IPS-20b (cell line): ENCODE data around the gene BCAS3.

Source experiments
- H3K27ac ChIP-seq: one replicate; pipeline ENCODE4 v1.5.1; 2013; ENCODE audit warnings: low read length
- H3K27me3 ChIP-seq: 2 replicates; pipeline ENCODE4 v1.6.1; 2013; ENCODE audit warnings: mild to moderate bottlenecking, low read length, inconsistent platforms; ENCODE audit not compliant: insufficient read depth
- H3K36me3 ChIP-seq: 2 replicates; pipeline ENCODE4 v1.6.1; 2013; ENCODE audit warnings: low read depth, mild to moderate bottlenecking, inconsistent platforms, low read length, moderate library complexity; ENCODE audit not compliant: insufficient read depth
- H3K4me1 ChIP-seq: 2 replicates; pipeline ENCODE4 v1.6.1; 2013; ENCODE audit warnings: mild to moderate bottlenecking, control low read depth, inconsistent platforms, low read length, moderate library complexity; ENCODE audit not compliant: insufficient read depth
- H3K4me3 ChIP-seq: 2 replicates; pipeline ENCODE4 v1.5.1; 2013; ENCODE audit warnings: mild to moderate bottlenecking, low read length, inconsistent platforms
- H3K9ac ChIP-seq: 2 replicates; pipeline ENCODE4 v1.6.1; 2013; ENCODE audit warnings: low read depth, mild to moderate bottlenecking, inconsistent platforms, low read length, moderate library complexity
- H3K9me3 ChIP-seq: 2 replicates; pipeline ENCODE4 v1.6.1; 2013; ENCODE audit warnings: mild to moderate bottlenecking, low read depth, low read length, inconsistent platforms; ENCODE audit not compliant: insufficient read depth

The BCAS3 gene

GRCh38 chr17:61225178-61225882 lies 547.7 kb downstream of the BCAS3 start:
- Histone ChIP-seq H3K9me3 (no peaks in the 10 kb centered on the region), H3K36me3 (no peaks in the 10 kb centered on the region), H3K4me3 (no peak overlapping the region), H3K27me3 (no peaks in the 10 kb centered on the region), H3K27ac (no peak overlapping the region), H3K4me1 (peaks cover 5% of the 10 kb centered on the region; the same call in 1 of the 2 replicates), H3K9ac (no peak overlapping the region)

GRCh38 chr17:61227866-61228265 lies 550.2 kb downstream of the BCAS3 start:
- Histone ChIP-seq H3K9me3 (no peaks in the 10 kb centered on the region), H3K27me3 (no peaks in the 10 kb centered on the region), H3K4me3 (no peak overlapping the region), H3K36me3 (no peaks in the 10 kb centered on the region), H3K27ac (no peak overlapping the region), H3K4me1 (peaks cover 5% of the 10 kb centered on the region; the same call in 1 of the 2 replicates), H3K9ac (no peak overlapping the region)

GRCh38 chr17:61230461-61230860 lies 552.8 kb downstream of the BCAS3 start:
- no peak overlapping the region for H3K4me3 ChIP-seq
- no peak overlapping the region for H3K27ac ChIP-seq

DNA sequence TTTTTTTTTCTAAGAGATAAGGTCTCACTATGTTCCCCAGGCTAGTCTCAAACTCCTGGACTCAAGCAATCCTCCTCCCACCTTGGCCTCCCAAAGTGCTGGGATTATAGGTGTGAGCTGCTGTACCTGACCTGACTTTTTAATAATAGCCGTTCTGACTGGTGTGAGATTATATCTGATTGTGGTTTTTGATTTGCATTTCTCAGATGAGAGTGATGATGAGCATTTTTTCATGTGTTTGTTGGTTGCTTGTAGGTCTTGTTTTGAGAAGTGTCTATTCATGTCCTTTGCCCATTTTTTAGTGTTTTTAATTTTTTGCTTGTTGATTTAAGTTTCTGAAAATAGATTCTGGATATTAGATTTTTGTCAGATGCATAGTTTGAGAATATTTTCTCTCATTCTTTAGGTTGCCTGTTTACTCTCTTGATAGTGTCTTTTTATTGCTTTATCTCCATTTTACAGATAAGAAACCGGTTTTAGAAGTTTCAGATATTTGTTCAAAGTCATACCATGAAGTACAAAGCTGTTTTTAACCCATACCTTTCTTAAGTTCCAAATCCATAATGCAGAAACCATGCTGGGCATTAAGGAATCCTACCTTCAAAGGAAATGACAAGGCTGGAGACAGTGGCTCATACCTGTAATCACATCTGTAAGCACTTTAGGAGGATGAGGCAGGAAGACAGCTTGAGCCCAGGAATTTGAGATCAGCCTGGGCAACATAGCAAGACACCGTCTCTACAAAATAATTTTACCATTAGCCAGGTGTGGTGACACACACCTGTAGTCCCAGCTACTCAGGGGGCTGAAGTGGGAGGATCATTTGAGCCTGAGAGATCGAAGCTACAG lies 553.5 kb downstream of the BCAS3 start:
- Histone ChIP-seq H3K9ac (no peak overlapping the region), H3K27ac (no peak overlapping the region), H3K36me3 (no peaks in the 10 kb centered on the region), H3K9me3 (no peaks in the 10 kb centered on the region), H3K27me3 (no peaks in the 10 kb centered on the region), H3K4me1 (peaks cover 21% of the 10 kb centered on the region; the same call in 1 of the 2 replicates), H3K4me3 (no peak overlapping the region)

More at GRCh38 chr17:61230461-61230860, 552.8 kb downstream of the BCAS3 start:
- Histone ChIP-seq H3K4me1 (peaks cover 19% of the 10 kb centered on the region; the same call in 1 of the 2 replicates), H3K36me3 (no peaks in the 10 kb centered on the region), H3K9me3 (no peaks in the 10 kb centered on the region), H3K27me3 (no peaks in the 10 kb centered on the region), H3K9ac (no peak overlapping the region)

DNA sequence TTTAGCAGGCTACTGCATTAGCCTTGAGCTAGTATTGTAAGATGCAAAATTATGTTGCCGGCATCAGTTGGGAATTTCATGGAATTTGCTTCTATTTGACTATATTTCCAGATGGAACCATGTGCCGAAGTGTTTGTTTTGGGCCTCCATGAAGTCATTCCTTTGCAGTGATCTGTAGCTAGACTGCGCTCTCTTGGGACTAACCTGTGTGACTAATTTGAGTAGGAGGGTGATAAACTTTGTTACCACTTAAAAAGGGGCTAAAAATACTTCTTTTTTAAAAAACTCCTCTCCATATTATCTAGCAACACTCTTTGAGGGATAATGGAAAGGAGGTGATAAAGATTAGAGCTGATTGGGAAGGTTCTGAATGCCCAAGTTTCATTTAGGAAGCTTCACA lies 555.2 kb downstream of the BCAS3 start:
- Histone ChIP-seq H3K27ac (no peak overlapping the region), H3K4me3 (no peak overlapping the region), H3K9me3 (peaks cover 4% of the 10 kb centered on the region; the same call in 1 of the 2 replicates), H3K4me1 (peaks cover 19% of the 10 kb centered on the region; the same call in 1 of the 2 replicates), H3K36me3 (no peaks in the 10 kb centered on the region), H3K27me3 (no peaks in the 10 kb centered on the region), H3K9ac (no peak overlapping the region)

DNA sequence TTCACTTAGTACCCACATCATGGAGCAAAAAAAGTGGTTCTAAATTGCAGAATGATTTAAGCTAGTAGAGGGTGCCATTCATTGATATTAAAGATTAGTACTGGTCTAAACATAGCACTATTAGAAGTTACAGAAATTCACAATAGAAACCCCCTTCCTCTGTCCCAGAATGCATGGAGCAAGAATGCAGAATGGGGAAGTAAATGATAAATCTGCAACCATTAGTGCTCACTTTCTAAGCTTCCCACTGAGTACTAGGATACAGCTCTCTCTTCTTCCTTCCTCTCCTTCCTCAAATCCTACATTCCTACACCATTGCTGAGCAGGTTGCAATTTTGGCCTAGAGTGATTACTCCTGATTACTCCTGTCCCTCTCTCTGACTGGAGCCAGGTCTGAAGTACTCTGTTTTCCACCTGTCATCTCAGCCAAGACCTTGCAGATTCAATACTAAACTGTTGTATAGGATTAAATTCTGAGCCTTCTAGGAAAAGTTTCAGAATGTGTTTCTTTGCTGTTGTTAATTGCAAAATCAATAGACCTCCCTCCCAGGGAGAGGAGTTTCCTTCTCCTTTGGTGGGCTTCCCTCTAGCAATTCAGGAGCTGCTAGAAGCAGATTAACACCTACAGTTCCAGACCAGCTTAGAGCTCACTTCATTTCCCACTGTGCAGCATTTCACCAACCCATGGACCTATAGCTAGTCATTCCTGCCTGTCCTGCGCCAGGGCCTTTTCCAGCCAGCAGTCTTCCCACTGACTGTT lies 556.5 kb downstream of the BCAS3 start:
- H3K9ac ChIP-seq, result no peak overlapping the region
- H3K27ac ChIP-seq, result no peak overlapping the region
- H3K9me3 ChIP-seq, result peaks cover 4% of the 10 kb centered on the region; the same call in 1 of the 2 replicates
- no peak overlapping the region for H3K4me3 ChIP-seq
- H3K36me3 ChIP-seq, result no peaks in the 10 kb centered on the region
- H3K4me1 ChIP-seq, result peaks cover 15% of the 10 kb centered on the region; the same call in 1 of the 2 replicates
- no peaks in the 10 kb centered on the region for H3K27me3 ChIP-seq

- Histone ChIP-seq H3K36me3 (no peaks in the 10 kb centered on the region), H3K27ac (no peak overlapping the region)
Observed at GRCh38 chr17:61235001-61235826, 557.6 kb downstream of the BCAS3 start.

DNA sequence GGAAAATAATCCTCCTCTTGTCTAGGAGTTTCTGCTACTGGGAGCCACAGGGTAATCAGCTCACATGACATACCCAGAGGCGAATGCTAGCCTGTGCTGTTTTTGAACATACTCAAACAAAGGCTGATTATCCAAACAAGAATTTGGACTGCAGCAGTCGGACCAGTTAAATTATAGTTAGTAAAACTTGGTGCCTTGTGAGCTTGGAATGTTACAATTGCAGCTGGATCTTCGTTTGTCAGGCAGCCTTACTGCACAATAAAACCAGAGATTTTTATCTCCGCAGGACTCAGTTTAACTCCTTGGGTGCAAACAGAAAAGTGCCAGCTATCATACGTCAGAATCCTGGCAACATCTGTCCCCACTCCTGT lies 558.2 kb downstream of the BCAS3 start:
- no peaks in the 10 kb centered on the region for H3K27me3 ChIP-seq
- H3K4me3 ChIP-seq, result no peak overlapping the region
- H3K4me1 ChIP-seq, result peaks cover 15% of the 10 kb centered on the region; the same call in 1 of the 2 replicates
- no peak overlapping the region for H3K9ac ChIP-seq
- H3K36me3 ChIP-seq, result no peaks in the 10 kb centered on the region
- H3K27ac ChIP-seq, result no peak overlapping the region
- peaks cover 4% of the 10 kb centered on the region; the same call in 1 of the 2 replicates for H3K9me3 ChIP-seq

More at GRCh38 chr17:61235001-61235826, 557.6 kb downstream of the BCAS3 start:
- Histone ChIP-seq H3K9me3 (peaks cover 4% of the 10 kb centered on the region; the same call in 1 of the 2 replicates), H3K4me3 (no peak overlapping the region), H3K4me1 (peaks cover 15% of the 10 kb centered on the region; the same call in 1 of the 2 replicates), H3K9ac (no peak overlapping the region), H3K27me3 (no peaks in the 10 kb centered on the region)

DNA sequence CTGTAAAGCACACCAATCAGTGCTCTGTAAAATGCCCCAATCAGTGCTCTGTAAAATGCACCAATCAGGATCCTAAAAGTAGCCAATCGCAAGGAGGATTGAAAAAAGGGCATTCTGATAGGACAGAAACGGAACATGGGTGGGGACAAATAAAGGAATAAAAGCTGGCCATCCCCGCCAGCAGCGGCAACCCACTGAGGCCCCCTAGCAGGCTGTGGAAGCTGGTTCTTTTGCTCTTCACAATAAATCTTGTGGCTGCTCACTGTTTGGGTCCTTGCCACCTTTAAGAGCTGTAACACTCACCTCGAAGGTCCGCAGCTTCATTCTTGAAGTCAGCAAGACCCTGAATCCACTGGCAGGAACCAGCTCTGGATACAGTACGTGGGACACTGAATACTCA lies 559.6 kb downstream of the BCAS3 start:
- Histone ChIP-seq H3K9me3 (peaks cover 4% of the 10 kb centered on the region; the same call in 1 of the 2 replicates), H3K9ac (no peak overlapping the region), H3K4me3 (no peak overlapping the region), H3K36me3 (no peaks in the 10 kb centered on the region), H3K27me3 (no peaks in the 10 kb centered on the region), H3K4me1 (peaks cover 15% of the 10 kb centered on the region; the same call in 1 of the 2 replicates), H3K27ac (no peak overlapping the region)

DNA sequence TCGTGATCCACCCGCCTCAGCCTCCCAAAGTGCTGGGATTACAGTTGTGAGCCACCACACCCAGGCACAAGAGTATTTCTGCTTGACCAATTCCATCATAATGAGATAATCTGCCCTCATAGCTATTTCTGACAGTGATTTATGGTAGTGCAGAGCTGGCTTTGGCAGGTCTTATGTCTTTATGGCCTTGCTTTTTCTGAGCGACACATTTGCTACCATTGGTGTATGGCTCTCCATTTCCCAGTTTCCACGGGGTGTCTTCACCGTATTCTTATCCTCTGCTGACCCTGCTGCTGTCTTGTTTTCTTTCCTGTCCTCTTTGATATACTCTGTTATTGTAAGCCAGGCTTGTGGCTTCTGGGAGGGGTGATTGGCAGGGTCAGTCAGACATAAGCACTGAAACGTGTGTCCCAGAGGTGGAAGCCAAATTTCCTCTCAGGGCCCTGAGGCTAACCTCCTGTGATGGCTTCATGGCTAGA lies 560.8 kb downstream of the BCAS3 start:
- Histone ChIP-seq H3K27ac (no peak overlapping the region), H3K27me3 (no peaks in the 10 kb centered on the region), H3K9me3 (peaks cover 4% of the 10 kb centered on the region; the same call in 1 of the 2 replicates), H3K4me1 (peaks cover 15% of the 10 kb centered on the region; the same call in 1 of the 2 replicates), H3K36me3 (no peaks in the 10 kb centered on the region), H3K9ac (no peak overlapping the region), H3K4me3 (no peak overlapping the region)
